GM23338 (cell line): ENCODE data around the gene TAGAP. TPM values are rescaled to one million over a fixed set of nuclear protein-coding genes. Genes with fewer than 3 reads are reported as not detected.

Experiments used
- ATAC-seq: fragments of 200-7000 bp; cut with Tn5 transposase; 3 replicates; pipeline ENCODE4 v1.9.1; 2020
- DNase-seq: peaks from one replicate; pipeline ENCODE4 v3.0.0-alpha.2; 2015; ENCODE audit warnings: low spot score
- H2AFZ ChIP-seq: fragments of 200-600 bp; sonication (generic); 2 replicates; pipeline ENCODE4 v1.8.0; 2016; ENCODE audit warnings: antibody characterized with exemption, mild to moderate bottlenecking, moderate library complexity
- H3F3A ChIP-seq: fragments of 200-600 bp; sonication (generic); replicated peaks from 2 replicates; pipeline ENCODE4 v1.8.0; 2017; ENCODE audit warnings: antibody characterized with exemption, mixed run types, low read depth
- H3K27ac ChIP-seq: fragments of 200-600 bp; sonication (generic); 2 replicates; pipeline ENCODE4 v1.6.1; 2016; ENCODE audit warnings: low read depth
- H3K27me3 ChIP-seq: fragments of 200-600 bp; sonication (generic); 2 replicates; pipeline ENCODE4 v1.8.0; 2016; ENCODE audit warnings: mild to moderate bottlenecking, mixed run types, moderate library complexity; ENCODE audit not compliant: insufficient read depth
- H3K36me3 ChIP-seq: fragments of 200-600 bp; sonication (generic); 2 replicates; pipeline ENCODE4 v1.8.0; 2016; ENCODE audit warnings: mild to moderate bottlenecking; ENCODE audit not compliant: insufficient read depth
- H3K4me1 ChIP-seq: fragments of 200-600 bp; sonication (generic); 2 replicates; pipeline ENCODE4 v1.8.0; 2016; ENCODE audit warnings: mild to moderate bottlenecking, moderate library complexity; ENCODE audit not compliant: insufficient read depth
- H3K4me2 ChIP-seq: fragments of 200-600 bp; sonication (generic); 2 replicates; pipeline ENCODE4 v1.7.1; 2017; ENCODE audit warnings: mixed run types
- H3K4me3 ChIP-seq: fragments of 200-600 bp; sonication (generic); 2 replicates; pipeline ENCODE4 v1.6.1; 2016; ENCODE audit warnings: mixed run types
- H3K79me2 ChIP-seq: fragments of 200-600 bp; sonication (generic); replicated peaks from 2 replicates; pipeline ENCODE4 v1.8.0; 2017; ENCODE audit warnings: mild to moderate bottlenecking; ENCODE audit not compliant: insufficient read depth
- H3K9me2 ChIP-seq: fragments of 200-600 bp; sonication (generic); 2 replicates; pipeline ENCODE4 v1.8.0; 2017; ENCODE audit not compliant: insufficient read depth
- H4K20me1 ChIP-seq: fragments of 200-600 bp; sonication (generic); replicated peaks from 2 replicates; pipeline ENCODE4 v1.8.0; 2017; ENCODE audit warnings: mild to moderate bottlenecking; ENCODE audit not compliant: insufficient read depth
- H3K27ac Mint-ChIP-seq: 2 replicates; pipeline ENCODE4 v1.8.0; 2020; ENCODE audit warnings: inconsistent platforms, mild to moderate bottlenecking, moderate library complexity, mixed read lengths
- H3K27me3 Mint-ChIP-seq: 3 replicates; pipeline ENCODE4 v1.8.0; 2022; ENCODE audit warnings: low read depth, mild to moderate bottlenecking, moderate library complexity, mixed read lengths, inconsistent platforms; ENCODE audit not compliant: insufficient read depth, poor library complexity
- H3K36me3 Mint-ChIP-seq: 3 replicates; pipeline ENCODE4 v1.8.0; 2021; ENCODE audit warnings: low read depth, mild to moderate bottlenecking, inconsistent platforms, moderate library complexity, mixed read lengths
- H3K4me1 Mint-ChIP-seq: 3 replicates; pipeline ENCODE4 v1.8.0; 2020; ENCODE audit warnings: mild to moderate bottlenecking, inconsistent platforms, mixed read lengths
- H3K4me3 Mint-ChIP-seq: 3 replicates; pipeline ENCODE4 v1.8.0; 2021; ENCODE audit warnings: moderate library complexity, mild to moderate bottlenecking, inconsistent platforms, mixed read lengths
- H3K9me3 Mint-ChIP-seq: 3 replicates; pipeline ENCODE4 v1.8.0; 2020; ENCODE audit warnings: moderate library complexity, mild to moderate bottlenecking, inconsistent platforms, mixed read lengths
- CTCF ChIP-seq, 2 experiments: fragments of 200-600 bp in 1 of 2; sonication (generic) in 1 of 2; conservative IDR thresholded peaks; 2 replicates each; pipeline versions ENCODE4 v1.5.1 to v1.6.1; 2016 to 2017; ENCODE audit warnings: antibody characterized with exemption in 2 of 2, low read depth in 2 of 2, mild to moderate bottlenecking in 2 of 2, moderate library complexity in 1 of 2
- ETS1 ChIP-seq: IDR thresholded peaks from 2 replicates; pipeline ENCODE4 v1.6.1; 2016; ENCODE audit warnings: antibody characterized with exemption
- EZH2phosphoT487 ChIP-seq: fragments of 200-600 bp; sonication (generic); IDR thresholded peaks from one replicate; pipeline ENCODE4 v1.8.1; 2018; ENCODE audit warnings: antibody characterized with exemption; ENCODE audit not compliant: unreplicated experiment
- JUNB ChIP-seq: IDR thresholded peaks from one replicate; pipeline ENCODE4 v1.6.1; 2016; ENCODE audit warnings: antibody characterized with exemption; ENCODE audit not compliant: unreplicated experiment
- NANOG ChIP-seq: IDR thresholded peaks from 2 replicates; pipeline ENCODE4 v1.6.1; 2016; ENCODE audit warnings: antibody characterized with exemption, borderline replicate concordance
- POLR2AphosphoS5 ChIP-seq: IDR thresholded peaks from 2 replicates; pipeline ENCODE4 v1.6.1; 2016; ENCODE audit warnings: antibody characterized with exemption, low read depth
- STAT1 ChIP-seq: IDR thresholded peaks from one replicate; pipeline ENCODE4 v1.6.1; 2016; ENCODE audit warnings: antibody characterized with exemption; ENCODE audit not compliant: unreplicated experiment
- ZNF114 ChIP-seq: fragments of 250-450 bp; sonication (Bioruptor Pico); IDR thresholded peaks from 2 replicates; pipeline ENCODE4 v1.5.0; 2020; ENCODE audit warnings: mild to moderate bottlenecking, moderate library complexity
- ZNF331 ChIP-seq: fragments of 250-450 bp; sonication (Bioruptor Pico); IDR thresholded peaks from 2 replicates; pipeline ENCODE4 v1.5.0; 2020; ENCODE audit warnings: low read depth, mild to moderate bottlenecking, moderate library complexity
- ZNF462 ChIP-seq: fragments of 250-450 bp; sonication (Bioruptor Pico); IDR thresholded peaks from 2 replicates; pipeline ENCODE4 v1.5.0; 2020; ENCODE audit warnings: mild to moderate bottlenecking, moderate library complexity
- polyA plus RNA-seq: library from polyadenylated mRNA; unstranded; fragments of >200 nt; fragmentation: Nextera tagmentation; extraction: Ambion mirVana; gene quantifications from 2 replicates; pipeline ENCODE4 v1.2.1, GENCODE V29; 2016
- total RNA-seq: library from RNA; depleted of rRNA; stranded (reverse); fragments of >200 nt; shearing (Covaris generic); gene quantifications from 2 replicates; pipeline ENCODE4 v1.2.3, GENCODE V29; 2014
- TF ChIP-seq, protein P1 (sequence below): IDR thresholded peaks from one replicate; pipeline ENCODE4 v1.6.1; 2018; ENCODE audit warnings: antibody characterized with exemption; ENCODE audit not compliant: unreplicated experiment

The TAGAP gene
- total and polyA plus RNA-seq, 2 experiments from 2014 or later: not detected

DNA sequence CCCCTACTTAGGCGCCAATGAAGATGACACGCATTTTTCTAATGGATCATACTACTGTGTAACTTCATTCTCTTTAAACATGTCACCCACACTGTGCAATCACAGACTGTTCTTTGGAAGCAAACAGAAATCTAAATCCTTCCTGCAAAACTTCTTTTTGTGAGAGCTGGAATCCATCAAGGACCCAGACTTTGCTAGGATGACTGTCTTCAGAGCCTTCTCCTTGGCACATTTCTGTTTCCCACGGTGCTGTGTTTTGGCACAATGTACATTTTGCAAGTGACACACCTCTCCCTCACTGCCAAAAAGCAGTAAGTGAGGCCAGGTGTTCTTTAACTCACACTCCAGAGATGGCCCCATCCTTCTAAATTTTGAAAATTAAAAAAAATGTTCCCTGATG is 21.7 kb upstream of the TAGAP start (continued):
- TF ChIP-seq ZNF462 (no peak), EZH2phosphoT487 (no peak), ETS1 (no peak)

DNA sequence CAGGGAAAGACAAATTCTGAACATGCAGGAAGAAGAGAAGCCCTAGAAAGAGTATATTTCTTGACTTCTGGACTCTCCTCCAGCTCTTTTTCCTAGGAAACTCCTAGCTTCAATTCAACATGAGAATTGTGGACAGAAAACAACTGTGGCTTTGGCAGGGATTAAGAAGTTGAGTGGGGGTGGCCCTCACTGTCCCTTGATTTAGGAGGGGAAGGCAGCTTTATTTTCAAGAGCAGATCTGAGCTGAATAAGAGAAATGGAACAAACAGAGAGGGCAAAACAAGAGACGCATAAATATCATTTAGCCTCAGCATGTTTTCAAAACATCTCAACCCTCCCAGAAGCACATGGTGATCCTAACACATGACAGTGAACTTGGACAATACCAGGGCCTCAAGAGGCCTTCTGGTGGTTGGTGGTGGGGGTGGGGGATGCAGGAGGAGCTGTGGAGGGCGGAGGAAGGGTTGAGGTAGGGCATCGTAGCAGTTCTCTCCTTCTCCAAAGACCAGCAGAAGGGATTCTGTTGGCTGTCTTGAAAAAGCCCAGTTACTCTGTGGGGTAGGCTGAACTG is 21.1 kb upstream of the TAGAP start:
- H2AFZ ChIP-seq: 0 out of 2 replicates have a peak overlapping the region, but pooled peaks have one; percentile 38
- H3K4me1 Mint-ChIP-seq: peaks cover 15% of the 10 kb centered on the region
- H3F3A ChIP-seq: 0 out of 2 replicates have a peak, but pooled peaks cover 3% of the 10 kb centered on the region
- DNase-seq (no peak), ATAC-seq (no peak)
- H3K36me3 Mint-ChIP-seq: no peaks in the 10 kb centered on the region
- H3K27ac Mint-ChIP-seq: no peak overlapping the region
- no peaks in the 10 kb centered on the region for H3K9me3 Mint-ChIP-seq
- H3K27me3 ChIP-seq: peaks cover 12% of the 10 kb centered on the region
- H3K27ac ChIP-seq: no peak overlapping the region
- H3K27me3 Mint-ChIP-seq: peaks cover 8% of the 10 kb centered on the region
- no peaks in the 10 kb centered on the region; the same call in 1 of the 2 replicates for H3K36me3 ChIP-seq
- no peaks in the 10 kb centered on the region for H4K20me1 ChIP-seq
- no peak overlapping the region for H3K4me3 Mint-ChIP-seq
- H3K4me3 ChIP-seq: no peak overlapping the region
- no peak overlapping the region for H3K4me2 ChIP-seq
- peaks cover 3% of the 10 kb centered on the region; the same call in 1 of the 2 replicates for H3K9me2 ChIP-seq
- no peaks in the 10 kb centered on the region for H3K79me2 ChIP-seq
- peaks cover 11% of the 10 kb centered on the region for H3K4me1 ChIP-seq
- TF ChIP-seq CTCF (conservative IDR thresholded peaks at IDR 0.05; ENCODE audit: low read depth in 2 of 2) (no peak), ZNF331 (CRISPR knock-in tag) (no peak), POLR2AphosphoS5 (no peak), ETS1 (no peak), ZNF114 (CRISPR knock-in tag) (no peak), NANOG (no peak), JUNB (no peak), STAT1 (no peak)
- TF ChIP-seq, protein P1, sequence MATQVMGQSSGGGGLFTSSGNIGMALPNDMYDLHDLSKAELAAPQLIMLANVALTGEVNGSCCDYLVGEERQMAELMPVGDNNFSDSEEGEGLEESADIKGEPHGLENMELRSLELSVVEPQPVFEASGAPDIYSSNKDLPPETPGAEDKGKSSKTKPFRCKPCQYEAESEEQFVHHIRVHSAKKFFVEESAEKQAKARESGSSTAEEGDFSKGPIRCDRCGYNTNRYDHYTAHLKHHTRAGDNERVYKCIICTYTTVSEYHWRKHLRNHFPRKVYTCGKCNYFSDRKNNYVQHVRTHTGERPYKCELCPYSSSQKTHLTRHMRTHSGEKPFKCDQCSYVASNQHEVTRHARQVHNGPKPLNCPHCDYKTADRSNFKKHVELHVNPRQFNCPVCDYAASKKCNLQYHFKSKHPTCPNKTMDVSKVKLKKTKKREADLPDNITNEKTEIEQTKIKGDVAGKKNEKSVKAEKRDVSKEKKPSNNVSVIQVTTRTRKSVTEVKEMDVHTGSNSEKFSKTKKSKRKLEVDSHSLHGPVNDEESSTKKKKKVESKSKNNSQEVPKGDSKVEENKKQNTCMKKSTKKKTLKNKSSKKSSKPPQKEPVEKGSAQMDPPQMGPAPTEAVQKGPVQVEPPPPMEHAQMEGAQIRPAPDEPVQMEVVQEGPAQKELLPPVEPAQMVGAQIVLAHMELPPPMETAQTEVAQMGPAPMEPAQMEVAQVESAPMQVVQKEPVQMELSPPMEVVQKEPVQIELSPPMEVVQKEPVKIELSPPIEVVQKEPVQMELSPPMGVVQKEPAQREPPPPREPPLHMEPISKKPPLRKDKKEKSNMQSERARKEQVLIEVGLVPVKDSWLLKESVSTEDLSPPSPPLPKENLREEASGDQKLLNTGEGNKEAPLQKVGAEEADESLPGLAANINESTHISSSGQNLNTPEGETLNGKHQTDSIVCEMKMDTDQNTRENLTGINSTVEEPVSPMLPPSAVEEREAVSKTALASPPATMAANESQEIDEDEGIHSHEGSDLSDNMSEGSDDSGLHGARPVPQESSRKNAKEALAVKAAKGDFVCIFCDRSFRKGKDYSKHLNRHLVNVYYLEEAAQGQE: no peak
